Prostate gland (tissue), 2 donors: Measurements from ENCODE around the gene TMC1.

Source experiments
- CTCF ChIP-seq, 4 experiments: fragments of 200-600 bp in 2 of 4; fragments of 450-650 bp in 2 of 4; sonication (generic) in 2 of 4; IDR thresholded peaks; 1 replicate in 3 of 4; 2 replicates in 1 of 4; pipeline ENCODE4 v1.5.1; 2016 to 2019; ENCODE audit warnings: antibody characterized with exemption in 4 of 4, mild to moderate bottlenecking in 2 of 4, moderate library complexity in 2 of 4
- POLR2A ChIP-seq: fragments of 450-650 bp; IDR thresholded peaks from one replicate; pipeline ENCODE4 v1.6.1; 2016; ENCODE audit warnings: antibody characterized with exemption, mild to moderate bottlenecking
- POLR2AphosphoS5 ChIP-seq: sonication (generic); formaldehyde crosslinking; IDR thresholded peaks from one replicate; pipeline ENCODE4 v1.6.1; 2017; ENCODE audit warnings: antibody characterized with exemption

- TF ChIP-seq CTCF (IDR thresholded peaks at IDR 0.05), result no peak
- TF ChIP-seq POLR2A, result no peak
- no peak for TF ChIP-seq POLR2AphosphoS5
These were observed 79.3 kb downstream of the TMC1 start for GRCh38 chr9:72600671-72601070.
